DMS53 treated with DMSO at 0.1 percent for 48 hours (cell line): Measurements from ENCODE around the gene RIN3.
A peak's percentile ranks its signal among the peaks of the same experiment; 100 is the strongest.

Experiments
- DNase-seq: peaks from one replicate; lab custom pipeline; 2025; ENCODE audit not compliant: unreplicated experiment; lab: John Stamatoyannopoulos, UW

The RIN3 gene

DNA sequence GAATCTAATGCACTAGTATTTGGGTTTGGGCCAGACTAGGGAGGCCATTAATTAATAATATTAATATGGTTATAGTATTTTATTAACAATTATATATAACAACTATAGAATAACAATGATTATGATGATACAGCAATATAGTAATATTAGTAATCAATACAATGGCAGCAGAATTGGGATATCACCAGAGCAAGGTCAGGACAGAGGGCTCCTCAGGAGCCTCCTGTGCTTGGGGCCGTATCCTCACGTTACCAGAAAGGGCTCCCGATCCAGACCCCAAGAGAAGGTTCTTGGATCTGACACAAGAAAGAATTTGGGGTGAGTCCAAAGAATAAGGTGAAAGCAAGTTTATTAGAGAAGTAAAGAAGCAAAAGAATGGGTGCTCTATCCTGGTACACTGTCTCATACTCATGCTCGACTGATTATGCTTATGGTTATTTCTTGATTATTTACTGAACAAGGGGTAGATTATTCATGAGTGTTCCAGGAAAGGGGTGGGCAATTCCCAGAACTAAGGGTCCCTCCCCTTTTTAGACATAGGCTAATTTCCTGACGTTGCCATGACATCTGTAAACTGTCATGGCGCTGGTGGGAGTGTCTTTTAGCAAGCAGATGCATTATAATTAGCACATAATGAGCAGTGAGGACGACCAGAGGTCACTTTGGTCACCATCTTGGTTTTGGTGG is 61.6 kb downstream of the RIN3 start:
- DNase-seq, result no peak

- no peak for DNase-seq
Observed at GRCh38 chr14:92575748-92576303, 62.2 kb downstream of the RIN3 start.

- no peak for DNase-seq
Observed at GRCh38 chr14:92577321-92577742, 63.8 kb downstream of the RIN3 start.

DNA sequence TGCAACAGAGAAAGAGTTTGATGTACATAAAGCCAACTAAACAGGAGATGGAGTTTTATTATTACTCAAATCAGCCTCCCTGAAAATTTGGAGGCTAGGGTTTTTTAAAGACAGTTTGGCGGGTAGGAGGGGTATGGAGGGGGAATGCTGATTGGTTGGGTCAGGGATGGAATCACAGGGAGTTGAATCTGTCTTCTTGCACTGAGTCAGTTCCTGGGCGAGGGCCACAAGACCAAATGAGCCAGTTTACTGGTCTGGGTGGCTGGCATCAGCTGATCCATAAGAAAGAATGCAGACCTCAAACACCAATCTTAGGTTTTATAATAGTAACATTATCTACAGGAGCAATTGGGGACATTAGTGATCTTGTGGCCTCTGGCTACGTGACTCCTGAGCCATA is 64.9 kb downstream of the RIN3 start:
- no peak for DNase-seq

- no peak for DNase-seq
Observed at GRCh38 chr14:92579244-92579936, 65.8 kb downstream of the RIN3 start.

- DNase-seq, result no peak
Observed at GRCh38 chr14:92581206-92581605, 67.6 kb downstream of the RIN3 start.

DNA sequence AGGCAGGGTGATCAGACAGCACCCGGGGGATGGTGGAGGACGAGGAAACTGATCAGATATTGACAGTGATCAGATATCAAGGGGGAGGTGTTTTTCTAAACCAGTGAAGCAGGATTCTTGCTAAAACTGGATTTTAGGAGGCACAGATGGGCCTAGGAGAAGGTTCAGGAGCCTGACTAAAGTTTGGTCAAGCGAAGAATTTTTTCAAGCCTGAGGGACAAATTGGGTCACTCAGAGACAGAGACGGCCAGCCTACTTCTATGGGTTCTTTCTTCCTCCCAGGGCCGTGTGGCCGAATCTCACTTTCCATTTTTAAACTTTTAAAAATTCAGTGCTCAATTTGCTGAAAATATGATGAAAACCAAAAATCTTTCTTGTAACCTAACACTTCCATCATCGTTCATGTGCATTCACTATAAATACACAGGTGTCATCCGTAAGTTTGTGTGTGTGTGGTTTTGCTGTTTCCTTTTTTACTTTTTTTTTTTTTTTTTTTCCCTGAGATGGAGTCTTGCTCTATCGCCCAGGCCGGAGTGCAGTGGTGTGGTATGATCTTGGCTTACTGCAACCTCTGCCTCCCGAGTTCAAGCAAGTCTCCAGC is 68.5 kb downstream of the RIN3 start:
- DNase-seq, result no peak

DNA sequence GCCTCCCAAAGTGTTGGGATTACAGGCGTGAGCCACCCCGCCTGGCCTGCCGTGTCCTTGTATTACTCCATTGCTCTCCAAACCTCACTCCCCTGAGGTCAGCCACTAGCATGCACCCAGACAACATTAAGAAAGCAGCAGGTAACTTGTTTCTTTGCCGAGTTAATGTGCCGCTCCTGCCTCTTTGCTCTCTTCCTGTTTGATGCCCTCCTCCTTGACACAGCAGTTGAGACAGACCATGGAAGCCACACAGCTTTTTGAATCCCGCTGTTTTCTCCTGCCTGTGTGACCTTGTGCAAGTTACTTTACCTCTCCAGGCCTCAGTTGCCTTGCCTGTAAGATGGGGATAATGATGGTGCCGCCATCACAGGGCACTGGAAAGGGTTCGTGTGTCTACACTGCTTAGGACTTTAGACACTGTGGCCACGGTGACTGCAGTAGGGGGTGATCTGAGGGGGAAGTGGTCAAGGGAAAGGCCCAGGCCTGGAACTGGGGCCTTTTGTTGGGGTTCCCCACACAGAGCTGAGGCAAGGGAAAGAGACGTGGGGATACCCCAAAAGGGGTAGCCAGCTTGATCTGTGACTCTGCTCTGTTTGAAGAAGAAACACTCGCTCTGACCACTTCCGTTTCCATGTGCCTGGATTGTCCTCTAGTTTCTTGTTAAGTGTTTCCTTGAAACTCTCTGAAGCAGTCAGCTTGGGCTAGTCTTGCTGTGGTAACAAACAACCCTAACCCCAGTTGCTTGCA is 69.3 kb downstream of the RIN3 start:
- no peak for DNase-seq

GRCh38 chr14:92584220-92584619 is 70.6 kb downstream of the RIN3 start:
- DNase-seq, result no peak

GRCh38 chr14:92584816-92585215 is 71.2 kb downstream of the RIN3 start:
- DNase-seq, result no peak

DNA sequence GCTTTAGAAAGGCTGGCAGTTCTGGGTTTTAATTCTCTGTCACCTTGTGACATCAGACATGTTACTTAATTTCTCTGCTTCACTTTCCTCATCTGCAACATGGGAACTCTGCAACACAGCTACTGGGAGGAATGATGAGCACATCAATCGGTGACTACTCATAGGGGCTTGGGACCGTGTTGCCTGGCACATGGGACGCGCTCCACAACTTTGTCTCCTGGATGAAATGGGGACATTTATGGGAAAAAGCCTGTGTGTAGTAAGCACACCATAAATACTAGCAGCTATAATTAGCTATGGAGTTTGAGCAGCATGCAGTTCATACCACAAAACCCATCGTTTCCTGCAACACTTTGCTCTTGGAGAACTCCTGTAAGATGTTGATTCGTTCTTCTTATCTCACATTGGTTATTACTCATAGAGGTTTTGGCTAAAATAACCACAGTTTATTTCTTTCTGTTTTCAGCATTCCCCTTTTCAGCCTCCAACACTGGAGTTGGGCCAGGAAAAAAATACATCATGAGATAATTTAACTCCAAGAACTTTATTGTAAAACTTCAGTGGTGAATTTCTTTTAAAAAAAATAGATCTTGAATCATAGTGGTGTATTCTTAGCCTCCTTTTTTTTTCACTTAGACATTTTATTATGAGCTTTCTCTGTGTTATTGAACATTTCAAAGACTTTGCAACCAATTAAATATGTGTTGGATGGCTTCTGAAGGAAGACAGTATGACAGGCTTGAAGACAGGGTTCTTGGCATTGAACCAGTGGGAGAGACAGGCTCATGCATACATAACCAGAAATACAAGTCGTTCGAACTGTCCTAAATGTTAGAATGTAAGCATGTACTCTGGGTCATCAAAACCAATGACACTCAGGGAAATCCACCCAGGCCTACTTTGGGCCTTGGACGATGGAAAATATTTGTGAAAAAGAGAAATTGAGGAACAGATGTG is 72.7 kb downstream of the RIN3 start:
- no peak for DNase-seq

- no peak for DNase-seq
Observed at GRCh38 chr14:92586963-92587699, 73.5 kb downstream of the RIN3 start.

DNA sequence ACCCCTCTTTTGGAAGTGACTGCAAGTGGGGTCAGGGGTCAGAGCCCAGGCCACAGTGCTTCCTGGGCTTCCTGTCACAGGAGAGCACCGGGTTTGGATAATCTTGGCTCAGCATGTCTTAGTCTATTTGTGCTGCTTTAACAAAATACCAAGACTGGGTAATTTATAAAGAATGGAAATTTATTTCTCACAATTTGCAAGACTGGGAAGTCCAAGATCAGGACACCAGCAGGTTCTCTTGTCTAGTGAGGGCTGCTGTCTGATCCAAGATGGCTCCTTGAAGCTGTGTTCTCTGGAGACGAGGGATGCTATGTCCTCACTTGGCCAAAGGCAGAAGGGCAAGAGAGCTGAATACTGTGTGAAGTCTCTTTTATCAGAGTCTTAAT is 74.1 kb downstream of the RIN3 start:
- no peak for DNase-seq

DNA sequence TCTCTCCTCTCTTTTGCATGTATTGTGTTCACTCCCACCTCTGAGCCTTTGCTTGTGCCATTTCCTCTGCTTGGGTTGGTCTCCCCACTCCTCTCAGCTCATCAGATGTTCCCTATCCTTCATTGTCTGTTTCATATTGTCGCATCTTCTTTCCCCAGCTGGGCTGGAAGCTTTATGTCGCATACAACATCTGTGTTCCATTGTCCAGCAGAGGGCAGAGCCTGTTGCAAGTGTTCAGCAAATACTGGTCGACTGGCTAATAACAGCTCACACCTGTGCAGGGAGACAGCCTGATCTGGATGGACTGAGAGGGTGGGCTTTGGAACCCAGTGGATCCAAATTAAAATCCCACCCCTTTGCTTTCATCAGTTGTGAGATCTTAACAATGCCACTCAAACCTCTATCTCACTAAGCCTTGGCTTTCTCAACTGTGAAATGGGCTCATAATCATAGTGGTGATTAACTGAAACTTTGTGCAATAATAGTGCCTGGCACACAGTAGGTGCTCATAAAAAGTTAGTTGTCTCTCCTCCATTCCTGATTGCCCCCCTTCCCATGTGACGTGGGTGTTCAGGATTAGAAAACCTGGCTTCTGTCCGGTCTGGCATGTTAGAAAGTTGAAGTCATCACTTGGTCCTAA is 75.8 kb downstream of the RIN3 start:
- peak; percentile 1 for DNase-seq

DNA sequence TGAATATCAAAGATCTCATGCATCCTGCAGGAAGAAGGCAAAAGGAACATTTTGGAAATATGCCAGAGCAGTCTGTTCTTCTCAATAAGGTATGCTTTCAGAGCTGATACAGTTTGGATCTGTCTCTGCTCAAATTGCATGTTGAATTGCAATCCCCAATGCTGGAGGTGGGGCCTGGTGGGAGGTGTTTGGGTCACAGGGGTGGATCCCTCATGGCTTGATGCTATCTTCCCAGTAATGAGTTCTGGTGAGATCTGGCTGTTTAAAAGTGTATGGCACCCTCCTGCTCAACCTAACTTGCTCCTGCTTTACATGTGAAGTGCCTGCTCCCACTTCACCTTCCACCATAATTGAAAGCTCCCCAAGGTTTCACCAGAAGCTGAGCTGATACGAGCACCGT is 76.6 kb downstream of the RIN3 start:
- DNase-seq, result no peak

DNA sequence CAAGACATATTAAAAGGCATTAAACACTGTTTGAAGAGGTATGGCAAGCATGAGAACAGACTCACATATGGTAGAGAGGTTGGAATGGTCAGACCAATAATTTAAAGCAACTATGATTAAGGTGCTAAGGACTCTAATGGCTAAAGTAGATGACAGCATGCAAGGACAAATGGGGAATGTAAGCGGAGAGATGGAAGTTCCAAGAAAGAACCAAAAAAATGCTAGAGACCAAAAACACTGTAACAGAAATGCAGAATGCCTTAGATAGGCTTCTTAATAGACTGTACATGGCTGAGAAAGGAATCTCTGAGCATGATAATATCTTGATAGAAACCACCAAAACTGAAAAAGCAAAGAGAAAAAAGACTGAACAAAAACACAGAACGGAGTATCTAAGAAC is 77.4 kb downstream of the RIN3 start:
- no peak for DNase-seq

- DNase-seq, result no peak
Observed at GRCh38 chr14:92591346-92591745, 77.8 kb downstream of the RIN3 start.

GRCh38 chr14:92595267-92595666 is 81.7 kb downstream of the RIN3 start:
- DNase-seq, result no peak

DNA sequence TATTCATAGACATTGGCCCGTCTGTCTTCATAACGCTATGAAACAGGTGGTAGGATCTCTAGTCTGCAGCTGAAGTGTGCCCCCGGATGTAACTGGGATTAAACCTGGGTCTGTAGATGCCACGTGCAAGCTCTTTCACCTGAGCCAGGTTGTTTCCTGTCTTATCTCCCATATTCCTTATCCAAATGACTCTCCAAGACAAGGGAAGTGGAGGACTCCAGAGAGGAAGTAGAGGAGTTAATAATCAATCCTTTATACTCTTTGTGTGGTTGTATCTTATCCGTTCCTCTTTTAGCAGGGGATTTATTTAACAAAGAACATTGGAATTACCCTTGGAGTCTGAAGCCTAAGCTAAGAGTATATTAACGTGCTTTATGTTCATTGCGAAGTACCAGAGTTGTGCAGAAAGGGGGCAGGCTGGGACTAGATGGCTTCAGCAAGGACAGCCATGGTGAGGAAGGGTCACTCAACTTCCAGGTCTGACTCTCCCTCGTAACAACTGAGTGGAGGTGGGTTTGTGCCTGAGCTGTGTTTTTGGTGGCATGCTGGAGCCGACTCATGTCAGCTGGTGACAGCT is 82.8 kb downstream of the RIN3 start:
- DNase-seq, result no peak
